CD4-positive, alpha-beta T cell treated with Interleukin-17A for 1 hour (primary cell): ENCODE data around the gene CTSK.
A peak's percentile ranks its signal among the peaks of the same experiment; 100 is the strongest.
"Not testable (repeated sequence)": the region's sequence is repeated elsewhere in the genome, so short reads cannot be mapped to it uniquely, and the experiment has no call there.

ENCODE experiments used
- DNase-seq: peaks from one replicate; pipeline ENCODE4 v3.0.0-alpha.2; 2020

Gene CTSK

DNA sequence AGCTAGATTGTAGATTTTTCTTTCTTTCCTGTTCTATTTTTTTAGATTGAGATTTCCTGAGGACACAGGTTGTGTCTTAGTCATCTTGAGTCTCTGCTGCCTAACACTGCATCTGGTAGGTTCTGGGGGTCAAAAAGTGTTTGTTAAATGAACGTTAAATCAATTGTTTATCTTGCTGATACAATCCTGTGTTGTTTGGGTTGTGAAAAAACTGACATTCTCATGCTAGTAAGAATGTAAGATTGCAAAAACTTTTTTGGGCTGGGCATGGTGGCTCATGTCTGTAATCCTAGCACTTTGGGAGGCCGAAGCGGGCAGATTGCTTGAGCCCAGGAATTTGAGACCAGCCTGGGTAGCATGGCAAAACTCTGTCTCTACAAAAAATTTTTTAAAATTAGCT, 3.4 kb downstream of the CTSK start:
- DNase-seq = no peak

DNA sequence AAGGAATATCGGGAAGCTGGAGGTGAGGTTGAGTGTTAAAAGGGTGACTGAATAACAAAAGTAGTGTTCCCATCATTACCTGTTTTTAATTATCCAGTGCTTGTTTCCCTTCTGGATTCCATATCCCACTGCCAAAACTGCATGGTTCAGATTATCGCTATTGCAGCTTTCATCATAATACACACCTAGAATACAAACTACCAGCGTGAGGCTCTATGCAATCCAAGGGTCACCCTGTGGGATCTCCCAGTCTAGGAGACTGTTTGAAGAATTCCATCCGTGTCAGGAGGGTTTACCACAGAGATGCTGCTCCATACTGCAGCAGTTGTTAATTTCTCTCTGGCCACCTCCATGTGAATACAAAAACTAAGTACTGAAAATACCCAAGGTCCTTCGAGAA, 9.0 kb downstream of the CTSK start:
- DNase-seq = no peak

- no peak for DNase-seq
Observed at GRCh38 chr1:150798525-150798924, 9.5 kb downstream of the CTSK start.

GRCh38 chr1:150796374-150796773, 11.7 kb downstream of the CTSK start:
- DNase-seq = no peak

GRCh38 chr1:150793778-150794177, 14.3 kb downstream of the CTSK start:
- DNase-seq = not testable (repeated sequence)

DNA sequence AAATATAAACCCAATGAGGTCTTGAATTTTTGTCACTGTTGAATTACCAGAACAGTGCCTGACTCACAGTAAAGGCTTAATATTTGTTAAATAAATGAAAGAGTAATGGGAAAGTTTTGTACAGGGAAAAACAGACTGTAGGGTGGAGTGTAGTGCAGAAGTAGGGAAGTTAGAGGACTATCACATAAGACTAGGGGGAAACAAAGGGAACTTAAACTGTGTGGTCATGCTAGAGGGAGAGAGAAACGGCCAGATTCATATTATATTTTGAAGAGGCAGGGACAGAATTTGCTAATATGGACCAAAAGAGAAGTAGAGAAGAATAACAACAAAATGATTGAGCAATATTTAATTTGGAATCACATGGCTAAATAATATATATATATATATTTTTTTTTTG, 14.8 kb downstream of the CTSK start:
- no peak for DNase-seq

DNA sequence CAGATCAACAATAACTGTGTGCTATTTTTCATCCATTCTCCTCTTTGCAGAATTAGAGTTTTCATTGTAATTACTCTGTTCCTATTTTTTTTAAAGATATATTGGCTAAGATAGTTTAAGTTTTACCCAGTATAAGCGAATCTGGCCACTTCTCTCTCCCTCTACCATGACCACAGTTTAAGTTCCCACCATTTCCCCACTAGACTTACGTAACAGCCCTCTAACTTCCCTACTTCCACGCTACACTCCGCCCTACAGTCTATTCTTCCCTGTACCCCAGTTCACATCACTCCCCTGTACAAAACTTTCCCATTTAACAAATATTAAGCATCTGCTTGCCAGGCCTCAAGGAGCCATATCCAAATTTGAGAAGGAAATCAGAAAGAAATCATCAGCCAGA, 16.5 kb downstream of the CTSK start:
- DNase-seq = no peak

GRCh38 chr1:150789396-150789795, 18.7 kb downstream of the CTSK start:
- no peak for DNase-seq

DNA sequence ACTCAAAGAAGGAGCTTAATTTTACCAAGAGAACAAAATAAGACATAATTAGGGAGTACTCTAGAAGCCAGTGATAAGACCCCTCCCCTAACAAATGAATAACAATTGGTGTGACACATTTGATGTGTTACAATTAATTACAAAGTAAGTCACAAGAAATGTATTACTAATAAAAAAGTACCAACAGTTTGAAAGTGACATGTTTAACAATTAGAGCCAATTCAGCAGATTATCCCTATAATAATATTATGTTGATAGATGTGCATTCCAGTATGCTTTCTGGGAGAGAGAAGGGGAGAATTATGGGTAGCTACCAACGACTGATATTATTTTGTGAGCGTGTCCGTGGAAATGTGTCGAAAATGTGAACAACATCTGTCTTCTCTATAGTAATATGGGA, 19.1 kb downstream of the CTSK start:
- DNase-seq = no peak

DNA sequence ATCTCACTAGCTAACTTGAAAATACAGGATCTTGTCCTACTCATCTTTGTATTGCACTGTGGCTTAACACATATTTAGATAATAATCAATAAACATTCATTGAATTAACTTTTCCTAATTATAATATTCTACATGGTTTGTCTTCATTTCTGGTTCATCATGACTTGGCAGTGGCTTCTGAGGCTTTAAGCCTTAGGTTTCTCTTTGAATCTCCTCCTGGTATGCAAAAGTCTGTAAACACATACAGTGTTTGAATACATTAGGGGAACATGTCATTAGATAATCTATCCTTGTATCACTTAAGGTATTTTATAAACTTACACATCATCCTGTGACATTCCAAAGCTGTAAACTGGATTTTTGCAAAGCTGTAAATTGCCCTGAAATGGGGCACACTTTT, 20.6 kb downstream of the CTSK start:
- no peak for DNase-seq

DNA sequence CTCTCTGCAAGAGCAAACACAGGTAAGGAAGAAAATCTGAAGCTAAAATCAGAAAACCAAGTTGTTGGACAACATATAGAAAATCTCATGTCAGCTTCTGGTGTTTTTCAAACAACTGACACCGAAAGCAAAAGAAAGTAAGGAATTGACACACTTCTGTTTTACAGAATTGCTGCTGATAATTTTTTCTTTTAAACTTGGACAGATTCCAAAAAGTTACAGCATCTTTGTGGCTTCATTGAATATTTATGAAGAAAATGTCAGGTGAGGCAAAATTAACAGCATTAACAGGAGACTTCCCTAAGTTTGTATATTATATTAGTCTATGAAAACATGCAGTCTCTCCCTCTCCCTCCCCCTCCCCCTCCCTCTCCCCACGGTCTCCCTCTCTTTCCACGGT, 27.6 kb downstream of the CTSK start:
- DNase-seq = no peak

DNA sequence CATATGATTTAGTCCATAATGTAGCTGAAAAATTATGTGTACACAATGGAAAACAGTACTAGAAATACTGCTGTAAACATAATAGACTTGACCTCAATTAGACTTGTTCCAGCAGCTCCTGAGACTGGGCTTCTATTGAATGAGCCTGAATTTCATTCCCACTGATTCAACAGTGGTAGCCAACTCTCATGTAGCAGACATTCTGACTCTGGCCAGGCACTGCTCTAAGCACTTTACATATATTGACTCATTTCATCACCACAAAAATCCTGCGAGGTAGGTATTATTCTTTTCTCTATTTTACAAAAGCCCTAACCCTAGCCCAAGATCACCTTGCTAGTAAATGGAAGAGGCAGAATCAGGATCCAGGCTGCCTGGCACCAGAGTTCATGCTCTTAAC, 29.7 kb downstream of the CTSK start:
- no peak for DNase-seq

DNA sequence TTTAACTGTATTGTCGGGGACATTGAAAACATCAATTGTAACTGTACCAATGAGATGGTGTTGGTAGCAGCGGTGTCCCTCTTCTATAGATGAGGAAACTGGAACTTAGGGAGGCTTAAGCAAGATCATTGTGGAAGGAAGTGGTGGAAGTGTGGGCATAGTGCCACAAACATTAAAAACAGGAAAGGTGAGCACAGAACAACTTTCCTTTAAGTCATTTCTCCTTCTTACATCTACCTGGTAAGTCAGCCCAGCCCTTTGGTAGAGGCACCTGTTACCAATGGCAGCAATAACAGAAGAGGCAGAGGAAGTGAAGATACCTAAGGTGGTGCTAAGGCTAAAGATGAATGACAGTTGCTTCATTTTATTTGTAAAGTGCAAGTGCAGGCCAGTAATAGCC, 30.5 kb downstream of the CTSK start:
- DNase-seq = no peak

DNA sequence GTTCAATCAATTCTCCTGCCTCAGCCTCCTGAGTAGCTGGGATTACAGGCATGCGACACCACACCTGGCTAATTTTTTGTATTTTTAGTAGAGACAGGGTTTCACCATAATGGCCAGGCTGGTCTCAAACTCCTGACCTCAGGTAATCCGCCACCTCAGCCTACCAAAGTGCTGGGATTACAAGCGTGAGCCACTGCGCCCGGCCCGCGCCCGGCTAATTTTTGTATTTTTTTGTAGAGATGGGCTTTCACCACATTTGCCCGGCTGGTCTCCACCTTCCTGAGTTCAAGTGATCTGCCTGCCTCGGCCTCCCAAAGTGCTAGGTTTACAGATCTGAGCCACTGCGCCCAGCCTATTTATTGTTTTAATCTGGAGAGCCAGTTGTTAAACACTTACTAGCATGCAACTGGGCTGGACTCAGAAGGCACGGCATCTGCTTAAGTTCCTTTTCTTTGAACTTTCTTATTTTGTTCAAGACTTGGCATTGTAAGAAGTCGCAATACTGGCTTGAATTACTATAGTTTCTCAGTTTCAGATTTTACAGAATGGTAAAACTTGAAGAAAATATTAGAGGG, 32.0 kb downstream of the CTSK start:
- DNase-seq = not testable (repeated sequence)

- no peak for DNase-seq
Observed at GRCh38 chr1:150775276-150775675, 32.8 kb downstream of the CTSK start.

DNA sequence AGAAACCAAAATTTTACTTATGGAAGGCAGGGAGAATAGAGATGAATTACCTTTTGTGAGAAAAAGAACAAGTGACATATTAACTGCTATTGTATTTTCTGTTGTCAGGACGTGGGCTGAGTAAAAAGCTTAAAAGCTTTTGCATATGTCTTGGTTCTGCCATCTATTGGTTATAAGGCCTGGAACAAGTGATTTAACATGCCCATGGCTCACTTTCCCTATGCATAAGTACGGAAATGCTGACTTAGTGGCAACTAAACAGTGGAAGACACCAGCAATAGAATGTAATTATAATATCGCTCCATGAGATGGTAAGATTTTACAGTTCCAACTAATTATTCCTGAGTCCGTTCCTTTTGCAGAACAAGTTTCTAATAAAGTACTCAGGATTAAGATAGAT, 35.7 kb downstream of the CTSK start:
- DNase-seq = no peak

- DNase-seq = not testable (repeated sequence)
Observed at GRCh38 chr1:150767704-150768103, 40.4 kb downstream of the CTSK start.

DNA sequence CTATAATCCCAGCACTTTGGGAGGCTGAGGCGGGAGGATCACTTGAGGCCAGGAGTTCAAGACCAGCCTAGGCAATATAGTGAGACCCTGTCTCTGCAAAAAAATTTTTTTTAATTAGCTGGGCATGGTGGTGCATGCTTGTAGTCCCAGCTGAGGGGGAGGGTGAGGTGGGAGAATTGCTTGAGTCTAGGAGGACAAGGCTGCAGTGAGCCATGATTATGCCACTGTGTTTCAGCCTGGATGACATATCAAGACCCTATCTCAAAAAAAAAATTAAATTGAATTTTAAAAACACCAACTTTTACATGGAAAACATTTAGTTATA, 42.1 kb downstream of the CTSK start:
- not testable (repeated sequence) for DNase-seq

DNA sequence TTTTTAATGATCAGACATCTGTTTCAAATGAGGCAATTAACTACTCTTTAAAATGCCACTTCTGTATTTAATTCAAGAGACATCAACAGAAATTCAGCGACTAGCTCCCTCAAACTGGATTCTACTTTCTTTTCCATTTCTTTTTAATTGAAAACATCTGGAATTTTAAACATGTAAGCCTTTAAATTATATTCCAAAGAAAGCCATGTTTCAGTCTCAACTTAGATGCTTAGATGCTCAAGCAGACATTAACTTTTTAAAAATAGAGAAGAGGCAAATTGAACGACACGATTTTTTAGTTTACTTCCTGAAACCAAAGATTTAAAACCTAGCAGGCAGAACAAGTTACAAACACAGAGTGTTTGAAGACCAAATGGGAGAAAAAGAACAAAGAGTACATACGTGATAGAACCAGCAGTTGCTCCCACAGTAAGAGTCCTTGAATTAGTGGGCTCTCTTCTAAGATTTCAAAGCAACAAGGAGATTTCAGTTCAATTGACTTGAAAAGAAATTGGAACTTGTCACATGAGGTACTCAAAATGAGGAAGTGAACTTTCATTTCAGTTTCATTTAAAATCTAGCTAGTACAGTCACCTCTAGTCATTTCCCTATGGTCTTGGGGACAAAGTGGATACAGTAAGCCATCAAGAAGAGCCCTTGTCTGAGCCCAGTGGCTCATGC, 42.6 kb downstream of the CTSK start, which contains the start of gene CTSS:
Gene CTSS, minus strand, starts transcription at position 483 of the 681 bp plus-strand sequence. CDS start 1,015 bp downstream, outside the sequence.
- peak; percentile 55 for DNase-seq

GRCh38 chr1:150764617-150765101, 43.4 kb downstream of the CTSK start:
- peak; percentile 42 for DNase-seq

- DNase-seq = no peak
Observed at GRCh38 chr1:150763018-150763417, 45.0 kb downstream of the CTSK start.

GRCh38 chr1:150762552-150762951, 45.5 kb downstream of the CTSK start:
- DNase-seq = no peak

DNA sequence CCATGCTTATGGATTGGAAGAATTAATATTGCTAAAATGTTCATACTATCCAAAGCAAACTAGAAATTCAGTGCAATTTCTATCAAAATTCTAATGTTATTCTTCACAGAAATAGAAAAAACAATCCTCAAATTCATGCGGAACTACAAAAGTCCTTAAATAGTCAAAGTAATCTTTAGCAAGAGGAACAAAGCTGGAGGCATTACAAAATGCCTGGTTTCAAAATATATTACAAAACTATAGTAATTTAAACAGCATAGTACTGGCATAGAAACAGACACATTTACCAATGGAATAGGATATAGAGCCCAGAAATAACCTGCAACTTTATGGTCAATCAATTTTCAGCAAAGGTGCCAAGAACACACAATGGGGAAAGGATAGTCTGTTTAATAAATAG, 46.3 kb downstream of the CTSK start:
- DNase-seq = no peak

DNA sequence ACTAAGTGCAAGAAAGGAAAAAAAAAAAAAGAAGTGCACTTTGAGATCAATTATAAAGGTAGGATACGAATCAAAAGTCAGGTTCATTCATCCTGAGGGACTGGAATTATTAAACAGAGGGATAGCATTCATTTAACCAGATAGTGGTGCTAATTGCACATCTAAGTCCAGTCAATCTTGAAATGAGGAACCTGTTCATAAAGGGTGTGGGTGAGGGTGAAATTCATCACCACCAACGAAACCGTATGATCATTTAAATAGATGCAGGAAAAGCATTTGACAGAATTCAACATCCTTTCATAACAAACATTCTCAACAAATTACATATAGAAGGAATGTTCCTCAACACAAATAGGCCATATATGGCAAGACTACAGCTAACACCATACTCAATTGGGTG, 48.0 kb downstream of the CTSK start:
- DNase-seq = no peak

DNA sequence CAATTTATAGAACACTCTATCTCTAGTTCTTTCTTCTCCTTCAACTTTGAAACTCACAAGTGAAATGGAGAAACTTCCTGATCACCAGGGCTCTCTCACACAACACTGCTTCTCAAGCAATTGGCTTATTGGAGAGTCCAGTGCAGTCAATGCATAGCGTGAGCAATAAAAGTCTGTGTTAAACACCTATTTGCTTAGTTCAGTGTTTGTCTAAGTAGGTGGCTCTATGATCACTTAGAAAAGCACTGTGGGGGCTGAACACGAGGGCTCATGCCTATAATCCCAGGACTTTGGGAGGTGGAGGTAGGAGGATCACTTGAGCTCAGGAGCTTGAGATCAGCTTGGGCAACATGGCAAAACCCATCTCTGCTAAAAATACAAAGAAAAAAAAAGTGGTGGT, 54.6 kb downstream of the CTSK start:
- DNase-seq = no peak
